Cardiac fibroblast (primary cell): Measurements from ENCODE around the gene AKR1E2.

Experiments used
- DNase-seq, 2 donors: peaks; one replicate each; pipeline versions ENCODE4 v3.0.0 to v3.0.0-alpha.2; 2010; ENCODE audit warnings: low read depth in 2 of 2
- H3K4me3 ChIP-seq, 2 donors: replicated peaks in 1 of 2; 1 replicate in 1 of 2; 2 replicates in 1 of 2; pipeline ENCODE4 v1.5.1; 2011; ENCODE audit warnings: low read depth in 2 of 2, low read length in 2 of 2, mild to moderate bottlenecking in 2 of 2, moderate library complexity in 1 of 2
- CTCF ChIP-seq: IDR thresholded peaks from one replicate; pipeline ENCODE4 v1.5.1; 2011; ENCODE audit warnings: low read depth, mild to moderate bottlenecking, low read length, inconsistent platforms

Gene AKR1E2

GRCh38 chr10:4802711-4803487, 23.1 kb upstream of the AKR1E2 start:
- no peak overlapping the region for H3K4me3 ChIP-seq
- no peak for TF ChIP-seq CTCF
- DNase-seq = no peak

GRCh38 chr10:4803822-4804221, 22.2 kb upstream of the AKR1E2 start:
- no peak for DNase-seq
- TF ChIP-seq CTCF = no peak
- H3K4me3 ChIP-seq = no peak overlapping the region

- DNase-seq = peak; percentile 59 to 80
- no peak for TF ChIP-seq CTCF
- H3K4me3 ChIP-seq = no peak overlapping the region
These were observed 21.5 kb upstream of the AKR1E2 start for GRCh38 chr10:4804465-4804864.

GRCh38 chr10:4806534-4806933, 19.5 kb upstream of the AKR1E2 start:
- H3K4me3 ChIP-seq = no peak overlapping the region
- no peak for TF ChIP-seq CTCF
- no peak for DNase-seq

DNA sequence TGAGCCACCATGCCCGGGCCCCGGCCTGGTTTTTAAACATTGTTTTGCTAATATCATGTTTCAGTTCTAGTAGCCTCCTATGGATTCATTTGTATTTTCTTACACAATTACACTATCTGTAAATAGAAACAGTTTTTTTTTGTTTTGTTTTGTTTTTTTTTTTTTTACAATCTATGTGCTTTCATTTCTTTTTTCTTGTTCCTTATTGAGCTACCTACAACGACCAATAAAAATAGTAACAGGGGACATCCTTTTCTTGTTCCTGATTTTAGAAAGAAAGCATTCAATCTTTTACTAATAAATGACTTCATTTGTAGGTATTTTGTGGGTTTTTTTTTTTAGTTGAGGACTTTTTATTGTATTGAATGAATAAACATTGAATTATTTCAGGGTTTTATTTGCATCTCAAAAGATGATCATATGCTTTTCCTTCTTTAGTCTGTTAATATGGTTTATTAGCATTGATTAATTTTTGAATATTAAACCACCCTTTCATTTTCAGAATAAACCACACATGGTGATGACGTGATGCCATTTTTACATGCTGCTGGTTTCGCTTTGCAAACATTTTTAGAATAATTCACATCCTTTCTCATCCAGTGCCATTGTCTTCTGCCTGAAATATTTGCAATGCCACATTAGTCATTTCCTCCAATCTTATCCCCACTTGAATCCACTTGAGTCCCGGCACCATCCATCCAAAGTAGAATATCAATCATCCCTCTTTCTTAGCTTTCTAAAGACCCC, 18.1 kb upstream of the AKR1E2 start:
- no peak for TF ChIP-seq CTCF
- peak; percentile 80 to 97 for DNase-seq
- H3K4me3 ChIP-seq = no peak overlapping the region

DNA sequence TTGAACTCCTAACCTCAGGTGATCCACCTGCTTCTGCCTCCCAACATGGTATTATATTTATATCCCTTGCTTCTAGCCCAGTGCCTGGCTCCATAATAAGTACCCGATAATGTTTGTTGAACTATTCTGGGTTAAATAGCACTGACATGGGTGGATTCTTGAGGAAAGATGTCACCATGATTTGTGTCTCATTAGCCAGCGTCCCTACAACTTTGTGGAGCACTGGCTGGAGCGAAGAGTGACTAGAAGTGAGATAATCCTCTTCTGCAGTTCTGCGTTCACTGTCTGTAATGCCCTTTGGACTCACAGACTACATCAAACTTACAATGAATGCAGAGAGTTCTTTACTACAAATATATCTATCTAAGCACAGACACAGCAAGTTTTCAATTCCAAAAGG, 16.9 kb upstream of the AKR1E2 start:
- no peak for TF ChIP-seq CTCF
- H3K4me3 ChIP-seq = no peak overlapping the region
- no peak for DNase-seq
